Lower leg skin (tissue), 3 donors: ENCODE data around the gene CLPTM1L.

Source experiments
- POLR2A ChIP-seq, 2 donors: fragments of 450-650 bp; IDR thresholded peaks; one replicate each; pipeline ENCODE4 v1.6.1; 2016 to 2017; ENCODE audit warnings: antibody characterized with exemption in 2 of 2, mild to moderate bottlenecking in 1 of 2, moderate library complexity in 1 of 2
- TF ChIP-seq, protein P1 (sequence below), 3 donors: fragments of 450-650 bp; IDR thresholded peaks; one replicate each; pipeline ENCODE4 v1.5.1; 2016; ENCODE audit warnings: antibody characterized with exemption in 3 of 3, mild to moderate bottlenecking in 3 of 3, moderate library complexity in 2 of 3

GRCh38 chr5:1276930-1277329 lies 68.0 kb downstream of the CLPTM1L start:
- TF ChIP-seq POLR2A (IDR thresholded peaks at IDR 0.05), result no peak
- TF ChIP-seq, protein P1, sequence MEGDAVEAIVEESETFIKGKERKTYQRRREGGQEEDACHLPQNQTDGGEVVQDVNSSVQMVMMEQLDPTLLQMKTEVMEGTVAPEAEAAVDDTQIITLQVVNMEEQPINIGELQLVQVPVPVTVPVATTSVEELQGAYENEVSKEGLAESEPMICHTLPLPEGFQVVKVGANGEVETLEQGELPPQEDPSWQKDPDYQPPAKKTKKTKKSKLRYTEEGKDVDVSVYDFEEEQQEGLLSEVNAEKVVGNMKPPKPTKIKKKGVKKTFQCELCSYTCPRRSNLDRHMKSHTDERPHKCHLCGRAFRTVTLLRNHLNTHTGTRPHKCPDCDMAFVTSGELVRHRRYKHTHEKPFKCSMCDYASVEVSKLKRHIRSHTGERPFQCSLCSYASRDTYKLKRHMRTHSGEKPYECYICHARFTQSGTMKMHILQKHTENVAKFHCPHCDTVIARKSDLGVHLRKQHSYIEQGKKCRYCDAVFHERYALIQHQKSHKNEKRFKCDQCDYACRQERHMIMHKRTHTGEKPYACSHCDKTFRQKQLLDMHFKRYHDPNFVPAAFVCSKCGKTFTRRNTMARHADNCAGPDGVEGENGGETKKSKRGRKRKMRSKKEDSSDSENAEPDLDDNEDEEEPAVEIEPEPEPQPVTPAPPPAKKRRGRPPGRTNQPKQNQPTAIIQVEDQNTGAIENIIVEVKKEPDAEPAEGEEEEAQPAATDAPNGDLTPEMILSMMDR (IDR thresholded peaks at IDR 0.05), result no peak
